ENCODE measurements around the gene MACROH2A1.

Gene MACROH2A1

GRCh38 chr5:135398160-135398854, 724 bp downstream of the MACROH2A1 start:
- Mint-ChIP-seq H3K4me1 (ENCODE audit: low read depth in 2 of 2) (peaks cover 42 to 48% of the 10 kb centered on the region in 2 donors), H3K27ac (peak overlapping the region; percentile 91 to 93), H3K27me3 (no peaks in the 10 kb centered on the region), H3K36me3 (ENCODE audit: insufficient read depth) (peaks cover 12% of the 10 kb centered on the region), H3K4me3 (peak overlapping the region; percentile 84 to 89), H3K9me3 (no peaks in the 10 kb centered on the region)
- peak; percentile 31 for ATAC-seq (replicated peaks)
- DNase-seq = peak in 2 of 3 experiments; percentile 12 to 27

GRCh38 chr5:135397084-135397483, 1.9 kb downstream of the MACROH2A1 start:
- peak overlapping the region; percentile 84 to 89 for H3K4me3 Mint-ChIP-seq
- H3K36me3 Mint-ChIP-seq (ENCODE audit: insufficient read depth) = peaks cover 12% of the 10 kb centered on the region
- ATAC-seq (replicated peaks) = no peak
- no peak for DNase-seq
- H3K27me3 Mint-ChIP-seq = no peaks in the 10 kb centered on the region
- peak overlapping the region; percentile 41 to 91 for H3K27ac Mint-ChIP-seq
- no peaks in the 10 kb centered on the region for H3K9me3 Mint-ChIP-seq
- H3K4me1 Mint-ChIP-seq (ENCODE audit: low read depth in 2 of 2) = peaks cover 50 to 60% of the 10 kb centered on the region in 2 donors

DNA sequence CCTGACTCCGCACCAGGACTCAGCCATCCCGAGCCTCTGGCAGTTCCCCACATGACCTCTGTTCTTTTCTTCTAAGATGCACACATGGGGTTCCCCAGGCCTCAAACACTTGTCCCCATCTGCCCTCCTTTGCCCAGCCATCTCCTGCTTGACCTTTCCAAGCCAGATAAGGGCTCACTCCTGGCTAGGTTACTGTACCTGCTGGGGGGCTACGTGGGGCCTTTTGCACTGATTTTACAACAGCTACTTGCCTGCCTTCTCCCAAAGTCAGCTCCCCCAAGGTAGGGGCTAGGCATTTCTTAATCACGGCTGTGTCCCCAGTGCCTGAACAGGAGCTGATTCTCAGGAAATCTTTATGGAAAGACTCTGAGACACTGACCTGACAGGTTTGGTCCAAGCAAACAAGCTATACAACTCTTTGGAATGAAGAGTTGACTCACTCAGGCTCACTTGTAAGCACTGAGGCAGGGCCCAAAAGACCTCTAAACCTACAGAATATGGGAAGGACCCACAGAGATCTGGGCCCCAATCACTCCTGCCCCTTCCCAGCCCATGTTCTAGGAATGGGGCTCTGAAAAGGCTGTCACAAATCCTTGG, 2.5 kb downstream of the MACROH2A1 start:
- Mint-ChIP-seq H3K9me3 (no peaks in the 10 kb centered on the region), H3K27ac (peak overlapping the region in 1 of 2 donors; percentile 41), H3K4me3 (peak overlapping the region; percentile 84 to 89), H3K27me3 (no peaks in the 10 kb centered on the region), H3K4me1 (ENCODE audit: low read depth in 2 of 2) (peaks cover 56 to 65% of the 10 kb centered on the region in 2 donors), H3K36me3 (ENCODE audit: insufficient read depth) (peaks cover 12% of the 10 kb centered on the region)
- no peak for ATAC-seq (replicated peaks)
- DNase-seq = no peak

DNA sequence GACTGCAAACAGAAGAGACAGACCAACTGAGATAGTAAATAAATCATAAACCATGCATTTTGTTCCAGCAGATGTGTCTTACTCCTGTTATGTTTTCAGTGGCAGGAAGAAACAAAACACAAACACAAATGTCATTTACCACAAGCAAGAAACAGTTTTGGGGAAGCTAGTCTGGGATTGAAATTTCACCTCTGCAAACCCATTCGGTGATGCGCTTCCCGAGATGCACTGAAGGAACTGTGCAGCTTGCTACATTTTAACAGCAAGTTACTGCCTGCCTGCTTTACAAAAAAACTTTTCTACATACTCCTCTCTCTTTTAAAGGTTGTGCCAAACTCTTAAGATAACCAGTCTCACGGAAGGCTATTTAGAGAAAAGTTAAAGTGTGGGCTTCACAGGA, 3.2 kb downstream of the MACROH2A1 start:
- DNase-seq = no peak
- H3K9me3 Mint-ChIP-seq = no peaks in the 10 kb centered on the region
- H3K36me3 Mint-ChIP-seq (ENCODE audit: insufficient read depth) = peaks cover 12% of the 10 kb centered on the region
- H3K27ac Mint-ChIP-seq = peak overlapping the region in 1 of 2 donors; percentile 0
- H3K4me1 Mint-ChIP-seq (ENCODE audit: low read depth in 2 of 2) = peaks cover 60 to 70% of the 10 kb centered on the region in 2 donors
- H3K27me3 Mint-ChIP-seq = no peaks in the 10 kb centered on the region
- ATAC-seq (replicated peaks) = no peak
- peak overlapping the region in 1 of 2 donors; percentile 16 for H3K4me3 Mint-ChIP-seq

DNA sequence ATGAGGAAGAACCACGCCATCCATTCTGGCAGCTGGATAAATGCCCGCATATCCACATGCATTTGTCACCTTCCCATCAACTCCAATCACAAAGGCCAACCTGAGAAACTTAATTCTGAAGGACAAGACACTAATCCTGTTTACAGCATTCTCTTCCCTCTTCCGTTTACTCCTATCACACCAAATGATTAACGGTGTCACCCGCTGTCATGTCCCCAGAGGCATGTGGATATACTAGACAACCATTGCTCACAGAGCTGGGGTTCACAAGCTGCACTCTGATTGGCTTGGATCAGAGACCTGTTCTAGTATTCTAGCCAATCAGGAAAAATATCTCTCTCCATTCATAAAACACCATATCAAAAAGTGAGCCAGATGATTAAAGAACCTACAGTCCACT, 3.6 kb downstream of the MACROH2A1 start:
- Mint-ChIP-seq H3K27me3 (no peaks in the 10 kb centered on the region), H3K36me3 (ENCODE audit: insufficient read depth) (peaks cover 12% of the 10 kb centered on the region), H3K4me3 (peak overlapping the region in 1 of 2 donors; percentile 16), H3K27ac (peak overlapping the region in 1 of 2 donors; percentile 0), H3K4me1 (ENCODE audit: low read depth in 2 of 2) (peaks cover 64 to 72% of the 10 kb centered on the region in 2 donors), H3K9me3 (no peaks in the 10 kb centered on the region)
- ATAC-seq (replicated peaks) = no peak
- no peak for DNase-seq

DNA sequence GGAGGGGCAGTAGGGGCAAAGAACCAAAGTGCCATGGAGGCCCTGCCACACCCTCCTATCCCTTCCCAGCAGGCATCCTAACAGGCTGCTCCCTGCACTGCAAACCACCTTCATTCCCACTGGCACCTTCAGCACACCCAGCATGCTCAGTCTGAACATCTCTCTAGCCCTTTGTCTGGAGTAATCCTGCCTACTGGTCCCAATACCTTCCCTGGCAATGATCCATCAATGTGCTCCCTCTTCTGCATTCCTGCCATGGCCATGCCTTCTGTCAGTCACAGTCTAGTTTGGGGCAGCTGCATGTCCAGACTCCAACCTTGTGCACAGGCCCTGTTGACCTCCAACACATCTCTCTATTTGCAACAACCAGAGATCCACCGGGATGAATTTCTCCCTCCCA, 4.9 kb downstream of the MACROH2A1 start:
- peak overlapping the region in 1 of 2 donors; percentile 71 for H3K27ac Mint-ChIP-seq
- no peaks in the 10 kb centered on the region for H3K27me3 Mint-ChIP-seq
- H3K4me1 Mint-ChIP-seq (ENCODE audit: low read depth in 2 of 2) = peaks cover 68 to 77% of the 10 kb centered on the region in 2 donors
- no peaks in the 10 kb centered on the region for H3K9me3 Mint-ChIP-seq
- peaks cover 10% of the 10 kb centered on the region for H3K36me3 Mint-ChIP-seq (ENCODE audit: insufficient read depth)
- DNase-seq = no peak
- no peak for ATAC-seq (replicated peaks)
- no peak overlapping the region for H3K4me3 Mint-ChIP-seq

- ATAC-seq (replicated peaks) (no peak), DNase-seq (no peak)
- no peaks in the 10 kb centered on the region for H3K9me3 Mint-ChIP-seq
- peaks cover 12% of the 10 kb centered on the region for H3K36me3 Mint-ChIP-seq (ENCODE audit: insufficient read depth)
- H3K4me3 Mint-ChIP-seq = no peak overlapping the region
- H3K27ac Mint-ChIP-seq = peak overlapping the region in 1 of 2 donors; percentile 71
- peaks cover 68 to 77% of the 10 kb centered on the region in 2 donors for H3K4me1 Mint-ChIP-seq (ENCODE audit: low read depth in 2 of 2)
- no peaks in the 10 kb centered on the region for H3K27me3 Mint-ChIP-seq
These were observed 5.3 kb downstream of the MACROH2A1 start for GRCh38 chr5:135393691-135394090.

DNA sequence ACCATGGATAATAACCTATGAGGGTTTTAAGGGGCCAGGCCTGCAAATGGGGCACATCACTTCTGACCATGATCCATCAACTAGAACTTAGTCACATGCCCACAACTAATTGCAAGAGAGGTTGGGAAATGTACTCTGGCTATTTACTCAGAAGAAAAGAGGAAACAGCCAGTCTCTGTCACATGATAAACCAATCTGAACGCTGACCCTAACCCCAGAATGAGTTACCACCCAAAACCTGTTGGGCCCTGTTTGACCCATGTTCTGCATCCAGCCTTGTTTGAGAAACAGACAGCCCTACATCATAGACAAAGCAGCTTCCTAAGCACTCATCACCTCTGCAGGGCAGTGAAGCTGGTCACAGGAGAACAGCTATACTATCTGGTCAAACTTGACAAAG, 5.8 kb downstream of the MACROH2A1 start:
- ATAC-seq (replicated peaks) (no peak), DNase-seq (no peak)
- Mint-ChIP-seq H3K4me3 (no peak overlapping the region), H3K36me3 (ENCODE audit: insufficient read depth) (peaks cover 14% of the 10 kb centered on the region), H3K27ac (peak overlapping the region in 1 of 2 donors; percentile 87), H3K27me3 (no peaks in the 10 kb centered on the region), H3K4me1 (ENCODE audit: low read depth in 2 of 2) (peaks cover 70 to 78% of the 10 kb centered on the region in 2 donors), H3K9me3 (no peaks in the 10 kb centered on the region)

GRCh38 chr5:135392256-135392655, 6.8 kb downstream of the MACROH2A1 start:
- H3K36me3 Mint-ChIP-seq (ENCODE audit: insufficient read depth) = peaks cover 19% of the 10 kb centered on the region
- DNase-seq = no peak
- ATAC-seq (replicated peaks) = peak; percentile 19
- no peaks in the 10 kb centered on the region for H3K9me3 Mint-ChIP-seq
- H3K4me1 Mint-ChIP-seq (ENCODE audit: low read depth in 2 of 2) = peaks cover 71 to 77% of the 10 kb centered on the region in 2 donors
- H3K27ac Mint-ChIP-seq = peak overlapping the region; percentile 14 to 87
- H3K27me3 Mint-ChIP-seq = no peaks in the 10 kb centered on the region
- peak overlapping the region in 1 of 2 donors; percentile 3 for H3K4me3 Mint-ChIP-seq

- ATAC-seq (replicated peaks) = no peak
- peaks cover 22% of the 10 kb centered on the region for H3K36me3 Mint-ChIP-seq (ENCODE audit: insufficient read depth)
- H3K4me3 Mint-ChIP-seq = peak overlapping the region; percentile 3 to 26
These were observed 7.2 kb downstream of the MACROH2A1 start for GRCh38 chr5:135391869-135392255.

DNA sequence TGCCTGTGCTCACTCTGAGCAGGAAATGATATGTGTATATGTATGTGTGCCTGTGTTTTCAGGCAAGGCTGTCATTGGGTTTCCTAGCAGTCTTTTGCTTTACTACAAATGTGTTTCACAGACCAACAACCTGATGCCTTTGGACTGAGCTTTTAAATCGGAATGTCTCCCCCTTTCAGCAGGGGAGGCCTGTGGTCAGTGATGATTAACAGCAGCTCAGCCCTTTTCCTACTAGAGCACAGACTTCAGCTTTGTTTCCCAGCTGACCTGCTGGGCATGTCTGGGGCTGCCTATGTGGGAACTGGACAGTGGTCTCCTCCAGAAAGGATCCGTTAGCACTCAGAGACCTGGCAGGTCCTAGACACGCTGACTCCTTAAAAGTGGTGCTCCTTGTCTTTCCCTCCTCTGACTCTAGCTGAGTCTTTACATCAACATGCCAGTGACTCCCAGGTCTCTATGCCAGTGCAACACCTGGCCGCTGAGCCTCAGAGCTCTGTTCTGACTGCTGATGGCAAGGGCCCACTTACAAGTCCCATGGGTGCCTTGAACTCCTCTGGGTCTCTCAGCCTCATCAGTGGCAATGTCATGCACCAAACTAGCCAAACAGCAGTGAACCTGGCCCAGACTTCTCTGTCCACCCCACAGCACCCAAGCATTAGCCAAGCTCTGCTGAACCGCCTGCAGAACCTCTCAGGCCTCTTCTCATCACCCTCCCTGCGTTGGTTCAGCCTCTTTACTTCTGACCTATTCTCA, 7.7 kb downstream of the MACROH2A1 start:
- Mint-ChIP-seq H3K9me3 (no peaks in the 10 kb centered on the region), H3K27me3 (no peaks in the 10 kb centered on the region)
- ATAC-seq (replicated peaks) = no peak

More at GRCh38 chr5:135391869-135392255, 7.2 kb downstream of the MACROH2A1 start:
- peak overlapping the region; percentile 14 to 87 for H3K27ac Mint-ChIP-seq
- no peak for DNase-seq
- no peaks in the 10 kb centered on the region for H3K9me3 Mint-ChIP-seq
- H3K27me3 Mint-ChIP-seq = no peaks in the 10 kb centered on the region
- peaks cover 70 to 77% of the 10 kb centered on the region in 2 donors for H3K4me1 Mint-ChIP-seq (ENCODE audit: low read depth in 2 of 2)

GRCh38 chr5:135388860-135389435, 10.1 kb downstream of the MACROH2A1 start:
- peaks cover 60 to 75% of the 10 kb centered on the region in 2 donors for H3K4me1 Mint-ChIP-seq (ENCODE audit: low read depth in 2 of 2)

More for the DNA sequence above, 7.7 kb downstream of the MACROH2A1 start:
- peaks cover 27% of the 10 kb centered on the region for H3K36me3 Mint-ChIP-seq (ENCODE audit: insufficient read depth)
- no peak for DNase-seq
- H3K27ac Mint-ChIP-seq = peak overlapping the region; percentile 14 to 87
- peak overlapping the region in 1 of 2 donors; percentile 26 for H3K4me3 Mint-ChIP-seq
- H3K4me1 Mint-ChIP-seq (ENCODE audit: low read depth in 2 of 2) = peaks cover 71 to 77% of the 10 kb centered on the region in 2 donors

GRCh38 chr5:135387629-135387960, 11.4 kb downstream of the MACROH2A1 start:
- DNase-seq (no peak), ATAC-seq (replicated peaks) (no peak)
- Mint-ChIP-seq H3K4me1 (ENCODE audit: low read depth in 2 of 2) (peaks cover 50 to 67% of the 10 kb centered on the region in 2 donors), H3K27me3 (no peaks in the 10 kb centered on the region), H3K9me3 (no peaks in the 10 kb centered on the region), H3K36me3 (ENCODE audit: insufficient read depth) (peaks cover 45% of the 10 kb centered on the region), H3K4me3 (no peak overlapping the region), H3K27ac (peak overlapping the region in 1 of 2 donors; percentile 62)

More at GRCh38 chr5:135388860-135389435, 10.1 kb downstream of the MACROH2A1 start:
- ATAC-seq (replicated peaks) (no peak), DNase-seq (no peak)
- Mint-ChIP-seq H3K27me3 (no peaks in the 10 kb centered on the region), H3K9me3 (no peaks in the 10 kb centered on the region), H3K4me3 (no peak overlapping the region), H3K27ac (peak overlapping the region in 1 of 2 donors; percentile 77), H3K36me3 (ENCODE audit: insufficient read depth) (peaks cover 43% of the 10 kb centered on the region)

Measured in effector memory CD8-positive, alpha-beta T cell (primary cell).